Brain microvascular endothelial cell (primary cell): ENCODE results near the gene DBNDD2.

Experiments used
- DNase-seq: peaks from one replicate; pipeline ENCODE4 v3.0.0-alpha.2; 2020
- H3K27ac ChIP-seq: fragments of 250-450 bp; sonication (Bioruptor Pico); 2 replicates; pipeline ENCODE4 v1.5.1; 2020; ENCODE audit warnings: mild to moderate bottlenecking, moderate library complexity
- H3K27me3 ChIP-seq: fragments of 250-450 bp; sonication (Bioruptor Pico); replicated peaks from 2 replicates; pipeline ENCODE4 v1.5.1; 2020; ENCODE audit warnings: mild to moderate bottlenecking
- H3K36me3 ChIP-seq: fragments of 250-450 bp; sonication (Bioruptor Pico); replicated peaks from 2 replicates; pipeline ENCODE4 v1.5.1; 2020; ENCODE audit warnings: mild to moderate bottlenecking
- H3K4me3 ChIP-seq: 2 replicates; pipeline ENCODE4 v1.5.1; 2011; ENCODE audit warnings: low read depth, mild to moderate bottlenecking, control low read depth, low read length, moderate library complexity
- in situ Hi-C: cut with HindIII; loops from 2 replicates; pipeline ENCODE4 v1.10.0; 2017; ENCODE audit warnings: low sequenced_read_pairs, low pct_ligation_motif_present
- TF ChIP-seq, protein P1 (sequence below): IDR thresholded peaks from 2 replicates; pipeline ENCODE4 v1.5.1; 2011; ENCODE audit warnings: low read depth, mild to moderate bottlenecking, moderate library complexity, low read length, control low read depth, inconsistent platforms; ENCODE audit errors: missing control alignments

Gene DBNDD2

DNA sequence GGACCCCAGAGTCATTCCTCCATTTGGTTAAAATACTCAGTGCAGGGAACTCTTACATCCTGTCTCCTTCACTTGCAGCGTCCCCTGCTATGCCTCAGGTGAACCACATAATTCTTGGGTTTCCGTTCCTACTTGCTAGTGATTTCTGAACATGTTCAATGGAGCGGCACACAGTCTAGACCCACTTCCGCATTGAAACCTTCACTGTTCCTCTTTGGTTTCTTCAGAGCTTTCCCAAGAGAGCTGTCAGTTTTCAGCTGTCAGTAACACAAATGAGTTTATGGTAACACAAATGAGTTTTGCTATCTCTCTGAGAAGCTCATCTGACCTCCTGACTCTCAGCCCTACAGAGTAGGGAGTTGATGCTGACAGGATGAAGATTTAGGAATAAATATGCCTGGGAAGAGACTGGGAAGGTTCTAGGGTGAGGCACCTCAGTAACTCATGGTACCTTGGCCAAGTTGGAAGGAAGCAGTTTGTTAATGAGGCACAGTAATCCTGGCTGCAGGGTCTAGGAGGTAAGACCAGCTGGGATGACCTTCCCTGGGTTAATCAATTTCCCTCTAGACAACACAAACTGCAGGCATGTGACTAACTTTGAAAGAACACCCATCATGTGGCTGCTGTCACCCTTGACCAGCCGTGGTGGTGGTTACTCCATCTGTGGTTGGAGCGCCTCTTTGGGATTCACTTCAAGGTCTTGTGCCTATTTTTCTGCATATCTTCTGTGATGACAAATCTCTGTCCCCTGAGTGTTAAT lies 39.7 kb upstream of the DBNDD2 start:
- in situ Hi-C loops: no loop called here
- no peak overlapping the region for H3K4me3 ChIP-seq
- TF ChIP-seq, protein P1, sequence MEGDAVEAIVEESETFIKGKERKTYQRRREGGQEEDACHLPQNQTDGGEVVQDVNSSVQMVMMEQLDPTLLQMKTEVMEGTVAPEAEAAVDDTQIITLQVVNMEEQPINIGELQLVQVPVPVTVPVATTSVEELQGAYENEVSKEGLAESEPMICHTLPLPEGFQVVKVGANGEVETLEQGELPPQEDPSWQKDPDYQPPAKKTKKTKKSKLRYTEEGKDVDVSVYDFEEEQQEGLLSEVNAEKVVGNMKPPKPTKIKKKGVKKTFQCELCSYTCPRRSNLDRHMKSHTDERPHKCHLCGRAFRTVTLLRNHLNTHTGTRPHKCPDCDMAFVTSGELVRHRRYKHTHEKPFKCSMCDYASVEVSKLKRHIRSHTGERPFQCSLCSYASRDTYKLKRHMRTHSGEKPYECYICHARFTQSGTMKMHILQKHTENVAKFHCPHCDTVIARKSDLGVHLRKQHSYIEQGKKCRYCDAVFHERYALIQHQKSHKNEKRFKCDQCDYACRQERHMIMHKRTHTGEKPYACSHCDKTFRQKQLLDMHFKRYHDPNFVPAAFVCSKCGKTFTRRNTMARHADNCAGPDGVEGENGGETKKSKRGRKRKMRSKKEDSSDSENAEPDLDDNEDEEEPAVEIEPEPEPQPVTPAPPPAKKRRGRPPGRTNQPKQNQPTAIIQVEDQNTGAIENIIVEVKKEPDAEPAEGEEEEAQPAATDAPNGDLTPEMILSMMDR: no peak
- no peaks in the 10 kb centered on the region for H3K27me3 ChIP-seq
- peaks cover 30% of the 10 kb centered on the region for H3K36me3 ChIP-seq
- H3K27ac ChIP-seq: no peak overlapping the region
- DNase-seq: no peak

DNA sequence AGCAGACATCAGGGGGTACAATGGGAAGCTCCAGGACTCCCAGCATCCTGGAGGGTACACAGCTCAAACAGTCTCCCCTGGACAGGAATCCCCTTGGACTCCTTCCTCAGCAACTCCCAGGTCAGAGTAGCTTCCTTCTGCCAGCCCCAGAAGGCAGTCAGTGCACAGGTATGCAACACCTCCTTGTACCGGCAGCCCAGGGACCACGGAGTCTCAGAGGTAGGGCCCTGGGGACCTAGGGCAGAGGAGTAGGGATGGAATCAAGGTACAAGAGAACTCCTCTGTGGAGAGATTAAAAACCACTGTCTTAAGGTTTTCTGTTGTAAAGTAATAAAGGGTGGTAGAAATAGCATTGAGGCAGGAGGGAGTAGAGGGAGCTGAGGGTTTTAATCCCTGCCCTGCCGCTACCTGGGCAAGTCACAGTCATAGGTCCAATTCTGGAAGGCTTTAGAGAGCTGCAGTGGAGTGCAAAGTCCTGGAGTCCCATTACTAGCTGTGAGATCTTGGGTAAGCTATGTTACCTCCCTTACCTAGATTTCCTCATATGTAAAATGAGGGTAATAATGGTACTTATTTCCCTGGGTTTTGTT lies 37.4 kb upstream of the DBNDD2 start:
- Histone ChIP-seq H3K36me3 (peaks cover 23% of the 10 kb centered on the region), H3K27me3 (no peaks in the 10 kb centered on the region), H3K27ac (no peak overlapping the region), H3K4me3 (no peak overlapping the region)
- TF ChIP-seq, protein P1: no peak
- in situ Hi-C loops: no loop called here
- DNase-seq: no peak

DNA sequence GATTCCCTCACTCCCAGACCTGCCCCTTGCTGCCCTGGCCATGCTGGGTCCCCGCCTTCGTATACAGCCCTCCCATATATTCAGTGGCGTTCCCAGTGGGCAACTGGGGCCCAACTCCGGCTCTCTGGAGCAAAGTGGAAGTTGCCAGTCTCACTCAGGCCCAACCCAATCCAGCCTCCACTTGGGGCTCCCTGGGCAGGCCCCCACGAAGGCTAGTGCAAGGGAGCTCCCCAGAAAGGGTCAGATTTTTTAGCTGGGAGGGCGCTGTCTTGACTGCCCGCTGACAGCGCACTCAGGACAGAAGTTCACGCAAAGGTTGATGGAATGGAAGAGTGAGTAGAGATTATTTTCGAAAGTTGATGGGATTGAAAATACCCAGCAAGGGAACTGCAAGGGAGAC lies 35.8 kb upstream of the DBNDD2 start:
- no peak overlapping the region for H3K27ac ChIP-seq
- TF ChIP-seq, protein P1: no peak
- in situ Hi-C loops: no loop called here
- DNase-seq: no peak
- no peak overlapping the region for H3K4me3 ChIP-seq
- H3K27me3 ChIP-seq: no peaks in the 10 kb centered on the region
- H3K36me3 ChIP-seq: peaks cover 12% of the 10 kb centered on the region

DNA sequence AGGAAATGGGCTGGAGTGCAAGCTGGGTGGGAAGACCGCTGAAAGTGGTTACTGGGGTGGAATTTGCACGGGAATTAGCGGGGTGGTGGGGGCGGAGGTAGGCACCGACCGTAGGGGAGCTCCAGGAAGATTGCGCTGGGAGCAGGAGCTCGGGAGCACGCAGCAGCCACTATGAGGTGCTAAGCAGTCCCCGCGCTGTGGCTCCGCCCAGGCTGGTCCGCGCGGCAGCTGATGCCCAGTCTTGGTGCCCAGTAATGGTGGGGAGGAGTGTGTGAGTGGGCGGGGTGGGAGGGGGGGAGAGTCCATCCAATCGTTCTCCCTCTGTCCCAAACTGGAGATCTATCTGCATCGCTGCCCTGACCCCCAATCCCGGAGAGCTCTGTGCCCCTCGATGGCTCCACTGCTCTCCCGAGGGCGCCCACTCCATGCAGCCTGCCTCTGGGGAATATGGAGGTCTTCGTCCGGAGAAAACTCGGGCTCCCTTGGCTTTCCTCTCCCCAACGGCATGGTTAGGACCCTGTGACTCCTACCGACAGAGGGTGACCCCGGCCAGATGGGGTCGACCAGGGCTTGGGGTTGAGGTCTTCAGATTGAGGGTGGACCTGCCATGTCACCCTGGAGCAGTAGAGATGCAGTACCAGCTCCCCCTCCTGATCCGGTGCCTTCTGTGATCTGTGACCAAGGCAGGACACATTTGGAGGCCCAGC lies 35.3 kb upstream of the DBNDD2 start:
- no peaks in the 10 kb centered on the region for H3K27me3 ChIP-seq
- TF ChIP-seq, protein P1: no peak
- H3K27ac ChIP-seq: no peak overlapping the region
- peaks cover 7% of the 10 kb centered on the region for H3K36me3 ChIP-seq
- peak overlapping the region; percentile 3 for H3K4me3 ChIP-seq
- DNase-seq: no peak
- in situ Hi-C loops: no loop called here

DNA sequence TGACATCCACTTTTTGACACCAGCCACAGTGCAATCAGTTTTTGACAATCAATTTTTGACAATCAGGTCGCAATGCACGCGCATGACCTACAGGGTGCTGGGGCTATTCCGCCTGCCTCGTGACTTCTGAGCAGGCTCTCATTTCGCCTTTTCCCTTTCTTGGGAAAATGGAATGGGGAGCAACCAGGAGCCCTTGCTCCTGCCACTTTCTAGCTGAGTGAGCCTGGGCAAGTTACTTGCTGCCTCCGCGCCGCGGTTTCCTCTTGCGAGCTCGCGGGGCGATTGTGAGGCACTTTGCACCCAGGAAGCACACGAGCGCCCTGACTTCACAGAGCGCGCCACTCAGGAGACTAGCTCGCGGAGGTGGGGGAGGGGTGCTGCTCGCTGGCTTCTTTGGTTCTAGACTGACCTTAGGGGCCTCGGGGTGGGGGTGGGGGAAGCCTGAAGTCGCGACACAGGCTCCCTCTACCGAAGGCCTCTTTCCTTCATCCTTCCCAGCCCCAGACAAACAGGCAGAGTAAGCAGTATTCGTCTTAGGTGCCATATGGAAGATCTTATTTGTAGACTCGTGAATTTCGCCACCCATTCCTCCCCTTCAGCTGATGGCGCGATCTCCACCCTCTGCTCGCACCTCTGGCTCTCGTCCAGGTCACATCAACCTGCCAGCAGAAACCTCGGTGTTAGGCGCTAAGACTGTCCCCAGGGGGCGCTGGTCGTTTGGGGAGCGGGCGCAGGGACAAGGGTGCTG lies 34.6 kb upstream of the DBNDD2 start:
- no peaks in the 10 kb centered on the region for H3K27me3 ChIP-seq
- TF ChIP-seq, protein P1: peak; percentile 97
- peaks cover 1% of the 10 kb centered on the region for H3K36me3 ChIP-seq
- H3K27ac ChIP-seq: no peak overlapping the region
- DNase-seq: peak; percentile 63
- peak overlapping the region; percentile 54 for H3K4me3 ChIP-seq
- in situ Hi-C loops: no loop called here
